HCEC 1CT (cell line): Measurements from ENCODE around the gene SREBF1.
A peak's percentile ranks its signal among the peaks of the same experiment; 100 is the strongest.

ENCODE experiments used
- DNase-seq: peaks from one replicate; pipeline ENCODE4 v3.0.0-alpha.2; 2017

The SREBF1 gene

GRCh38 chr17:17857496-17857895, 20.7 kb upstream of the SREBF1 start:
- no peak for DNase-seq

- no peak for DNase-seq
These were observed 19.6 kb upstream of the SREBF1 start for GRCh38 chr17:17856386-17856785.

DNA sequence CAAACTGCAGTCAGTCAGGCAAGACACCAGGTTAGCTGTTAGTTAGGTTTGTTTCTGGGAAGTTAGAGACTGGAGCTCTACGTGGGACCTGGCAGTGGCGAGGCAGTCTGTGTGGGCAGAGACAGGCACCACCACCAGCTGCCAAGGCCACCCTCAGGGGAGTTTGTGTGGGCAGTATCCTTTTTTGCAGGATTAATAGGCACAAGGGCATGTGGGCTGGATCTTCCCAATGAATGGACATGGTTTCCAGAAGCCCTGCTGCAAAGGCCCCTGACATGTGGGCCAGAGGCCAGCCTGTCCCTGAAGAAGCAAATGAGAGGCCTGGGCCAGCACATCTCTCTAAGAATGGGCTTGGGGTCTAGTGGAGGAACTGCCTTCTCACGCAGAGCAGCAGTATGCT, 19.2 kb upstream of the SREBF1 start:
- DNase-seq = no peak

- no peak for DNase-seq
These were observed 17.1 kb upstream of the SREBF1 start for GRCh38 chr17:17853811-17854447.

- DNase-seq = no peak
These were observed 16.1 kb upstream of the SREBF1 start for GRCh38 chr17:17852930-17853329.

GRCh38 chr17:17851103-17852002, 14.6 kb upstream of the SREBF1 start:
- no peak for DNase-seq

GRCh38 chr17:17849845-17850373, 13.1 kb upstream of the SREBF1 start:
- no peak for DNase-seq

DNA sequence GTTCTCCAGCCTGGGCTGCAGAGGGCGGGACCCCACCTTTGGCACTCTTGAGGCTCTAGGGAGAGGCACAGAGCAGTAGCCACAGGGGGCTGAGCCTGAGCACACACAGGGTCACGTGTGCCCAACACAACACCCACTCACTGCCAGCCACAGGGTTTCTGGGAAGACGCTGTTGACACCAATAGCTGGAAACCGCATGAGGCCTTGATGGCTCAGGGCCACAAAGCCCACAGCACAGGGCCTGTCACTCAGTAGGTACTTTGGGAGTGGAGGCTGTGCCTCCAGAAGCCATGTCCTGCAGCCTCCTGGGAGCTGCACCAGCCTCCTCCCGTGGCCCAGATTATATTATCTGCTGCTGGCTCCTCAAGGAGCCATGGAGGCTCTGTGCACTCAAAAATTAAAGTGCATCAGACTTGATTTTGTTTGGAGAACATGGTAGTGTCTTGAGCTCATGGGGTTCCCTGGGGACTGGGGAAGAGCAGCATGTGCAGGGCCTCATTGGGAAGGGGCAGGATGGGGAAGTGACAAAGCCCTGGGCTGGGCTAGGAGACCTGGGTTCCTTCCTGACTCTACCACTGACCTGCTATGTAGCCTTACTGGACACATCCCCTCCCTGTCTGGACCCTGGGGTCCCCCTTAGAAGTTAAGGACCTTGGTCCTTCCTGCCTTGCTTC, 12.5 kb upstream of the SREBF1 start:
- DNase-seq = no peak

DNA sequence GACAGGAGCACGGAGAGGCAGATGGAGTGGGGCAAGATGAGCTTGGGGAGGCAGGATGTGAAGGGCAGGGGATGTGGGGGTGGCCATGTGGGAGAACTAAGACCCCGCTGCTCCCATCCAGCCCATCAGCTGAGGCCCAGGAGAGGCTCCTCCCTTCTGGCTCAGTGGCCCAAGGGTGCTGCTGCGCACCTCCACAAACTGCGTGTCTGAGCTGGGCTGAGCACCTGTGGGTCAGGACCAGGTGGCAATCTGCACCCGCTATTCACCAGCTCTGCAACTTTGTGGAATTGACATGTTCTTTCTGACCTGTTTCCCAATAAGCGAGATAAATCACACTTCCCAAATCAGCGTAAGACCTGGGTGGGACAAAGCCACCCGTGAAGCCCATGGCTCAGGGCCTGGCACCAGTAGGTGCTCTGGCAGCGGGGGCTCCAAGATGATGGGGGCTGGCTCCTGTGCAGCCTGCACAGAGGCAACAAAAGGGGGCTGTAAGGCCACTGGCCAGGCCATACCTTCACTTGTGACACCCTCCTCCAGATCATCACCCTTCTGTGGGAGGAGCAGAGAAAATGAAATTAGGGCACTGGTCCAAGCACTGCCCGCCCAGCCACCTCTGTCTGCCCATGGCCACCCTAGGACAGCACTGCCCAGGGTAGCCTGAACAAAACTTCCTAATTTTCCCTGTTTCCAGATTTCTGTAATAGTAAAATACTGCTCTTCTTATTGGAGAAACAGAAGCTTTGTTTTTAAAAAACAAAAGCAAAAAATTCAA, 11.7 kb upstream of the SREBF1 start:
- DNase-seq = no peak

DNA sequence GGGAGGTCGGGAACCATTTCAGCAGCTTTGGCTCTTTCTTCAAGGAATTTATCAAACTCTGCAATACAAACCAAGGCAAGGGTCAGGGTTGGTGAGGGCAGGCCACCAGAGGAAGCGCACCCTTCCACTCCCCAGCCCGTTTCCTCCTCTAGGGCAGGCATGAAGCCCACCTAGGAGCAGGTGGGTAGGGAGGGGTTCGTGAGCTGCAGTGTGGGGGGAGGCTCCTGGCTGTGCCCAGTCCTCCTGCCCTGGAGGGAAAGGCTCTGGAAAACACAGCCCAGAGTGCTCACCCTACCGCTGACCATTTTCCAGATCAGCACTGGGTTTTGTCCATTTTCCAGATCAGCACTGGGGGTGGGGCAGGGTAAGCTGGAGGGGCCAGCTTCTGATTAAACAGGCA, 10.9 kb upstream of the SREBF1 start:
- DNase-seq = no peak

DNA sequence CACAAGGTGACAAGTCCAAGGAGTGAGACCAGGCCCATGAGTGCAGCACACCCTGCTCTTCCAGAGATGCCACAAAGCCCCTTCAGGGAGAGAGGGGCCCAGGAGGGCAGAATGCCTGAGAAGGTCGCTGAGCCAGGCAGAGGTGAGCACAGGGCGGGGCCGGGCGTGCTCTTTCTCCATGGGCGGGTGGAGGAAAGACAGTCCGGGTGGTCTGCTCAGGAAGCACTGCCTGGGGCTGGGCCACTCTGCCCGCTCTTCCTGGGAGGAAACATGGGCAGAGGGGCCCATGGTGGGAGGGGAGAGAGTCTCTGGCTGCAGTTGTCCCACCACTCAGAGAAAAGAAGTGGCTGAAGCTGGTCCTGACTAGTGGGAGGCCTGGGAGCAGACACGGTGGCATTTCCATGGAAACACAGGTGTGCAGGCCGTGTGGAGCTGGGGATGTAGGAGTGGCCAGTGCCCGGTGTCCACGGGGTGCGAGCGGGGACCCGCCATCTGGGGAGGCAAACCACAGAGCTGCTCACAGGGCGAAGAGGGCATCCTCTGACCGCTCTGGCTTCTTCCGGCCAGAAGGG, 10.4 kb upstream of the SREBF1 start:
- DNase-seq = no peak

DNA sequence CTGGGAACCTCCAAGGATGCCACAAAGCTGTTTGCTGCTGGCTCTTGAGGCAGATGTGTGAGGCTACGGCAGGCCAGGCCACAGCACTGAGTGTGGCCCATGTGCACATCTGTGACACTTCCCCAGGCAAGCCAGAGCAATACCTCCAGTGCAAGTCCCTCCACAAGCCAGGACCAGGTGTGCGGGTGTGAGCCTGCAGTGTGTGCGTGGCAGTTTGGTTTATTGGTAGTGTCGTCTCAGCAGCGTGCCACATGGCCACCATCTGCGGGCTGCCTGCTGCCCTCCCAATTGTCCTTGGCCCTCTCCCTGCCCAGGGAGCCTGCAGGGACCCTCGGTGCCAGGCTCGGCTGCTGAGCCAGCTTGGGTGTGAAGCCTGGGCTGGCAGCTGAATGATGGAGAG, 9.9 kb upstream of the SREBF1 start:
- no peak for DNase-seq

GRCh38 chr17:17846003-17846402, 9.2 kb upstream of the SREBF1 start:
- DNase-seq = no peak

DNA sequence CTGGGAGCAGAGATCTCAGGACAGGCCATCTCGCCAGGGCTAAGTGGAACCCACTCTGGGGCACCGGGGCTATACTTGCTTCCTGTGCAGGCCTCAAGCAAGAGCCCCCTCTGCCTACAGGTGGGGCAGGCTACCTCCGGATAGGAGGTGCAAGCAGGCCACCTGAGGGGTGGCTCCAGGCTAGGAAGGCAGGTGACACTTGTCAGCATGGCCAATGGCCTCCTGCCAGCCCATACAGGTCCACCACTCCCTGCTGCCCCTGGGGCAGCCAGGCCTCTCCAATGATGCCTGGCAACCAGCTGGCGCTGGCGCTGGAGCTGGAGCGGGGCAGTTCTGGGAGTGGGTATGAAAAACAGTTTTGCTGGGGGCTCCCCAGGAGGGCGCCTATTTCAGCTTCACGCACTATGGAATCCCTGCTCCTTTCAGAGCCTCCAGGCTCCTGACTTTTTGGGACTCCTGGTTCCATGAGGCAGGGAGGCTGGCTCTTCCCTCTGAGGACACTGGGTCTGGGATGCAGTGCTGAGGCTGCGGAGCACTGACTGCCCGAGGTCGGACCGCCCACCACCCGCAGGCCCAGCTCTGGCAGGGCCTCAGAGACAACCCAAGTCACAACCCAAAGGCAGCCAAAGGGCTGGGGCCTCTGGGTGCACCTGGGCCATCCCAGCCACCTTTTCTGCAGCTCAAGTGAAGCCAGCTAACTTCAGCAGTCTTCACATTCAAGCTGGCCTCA, 8.4 kb upstream of the SREBF1 start:
- no peak for DNase-seq

DNA sequence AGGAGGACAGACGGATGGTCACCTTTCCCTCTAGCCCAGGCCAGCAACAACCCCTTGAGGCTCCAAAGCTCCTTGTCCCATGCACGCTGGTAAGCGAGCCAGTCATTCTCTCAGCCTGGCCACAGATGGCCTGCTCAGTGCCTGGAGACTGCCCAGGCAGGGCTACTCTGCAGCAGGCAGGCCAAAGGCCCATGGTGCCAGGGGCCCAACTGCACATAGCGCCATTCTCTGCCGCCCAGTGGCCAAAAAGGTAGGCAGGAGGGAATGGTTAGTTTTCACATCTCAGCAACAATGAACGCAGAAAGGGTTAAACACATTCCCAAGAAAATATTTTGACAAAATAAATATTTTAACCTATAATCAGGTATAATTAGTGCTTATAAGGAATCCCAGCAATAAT, 7.7 kb upstream of the SREBF1 start:
- no peak for DNase-seq

GRCh38 chr17:17844079-17844478, 7.3 kb upstream of the SREBF1 start:
- no peak for DNase-seq

GRCh38 chr17:17843096-17843495, 6.3 kb upstream of the SREBF1 start:
- DNase-seq = no peak

DNA sequence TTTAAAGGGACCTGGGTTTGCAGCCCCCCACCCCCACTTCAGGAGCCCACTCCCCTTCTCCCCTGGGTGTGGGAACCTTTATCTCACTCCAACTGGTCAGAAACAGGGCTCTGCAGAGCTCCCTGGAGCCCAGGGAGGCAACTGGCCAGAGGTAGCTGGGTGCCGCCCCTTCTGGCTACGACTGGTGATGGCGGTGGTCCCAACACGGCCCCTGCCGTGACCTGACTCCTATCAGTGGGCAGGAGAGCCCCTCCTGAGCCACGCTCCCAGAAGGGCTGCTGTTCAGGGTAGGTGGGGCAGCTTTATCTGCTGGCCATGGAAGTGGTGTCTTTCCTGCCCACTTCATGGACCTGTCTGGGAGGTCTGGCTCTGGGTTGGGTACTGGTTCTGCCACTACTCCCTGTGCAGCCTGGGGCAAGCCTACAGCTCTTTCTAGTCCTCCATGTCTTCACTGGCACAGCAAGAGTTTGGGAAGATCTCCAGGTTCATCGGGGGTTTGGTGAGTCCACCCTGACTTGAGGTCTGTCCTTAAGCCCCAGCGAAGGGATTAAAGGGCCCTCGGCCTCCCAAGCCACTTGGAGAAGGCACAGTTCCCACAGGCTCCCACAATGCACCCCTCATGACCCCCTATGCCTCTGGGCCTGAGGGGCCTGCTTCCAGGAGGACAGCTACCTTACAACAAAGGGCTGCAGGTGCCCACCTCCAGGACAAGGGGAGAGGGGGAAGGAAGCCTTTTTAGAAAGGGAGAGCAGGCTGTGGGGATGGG, 5.5 kb upstream of the SREBF1 start:
- no peak for DNase-seq

- no peak for DNase-seq
These were observed 4.8 kb upstream of the SREBF1 start for GRCh38 chr17:17841601-17842025.

- DNase-seq = peak; percentile 57
These were observed 4.2 kb upstream of the SREBF1 start for GRCh38 chr17:17840751-17841591.
